ENCODE results near the gene CCDC12. TPM values are rescaled to one million over a fixed set of nuclear protein-coding genes. Genes with fewer than 3 reads are reported as not detected.

CCDC12 gene
- total and polyA plus RNA-seq, 9 of the 15 experiments (the other 6 are each of a cell fraction or from before 2014, with no cell fraction given): 8.9 to 201 (median 86.9) TPM

GRCh38 chr3:46957092-46957820, 19.3 kb downstream of the CCDC12 start:
- Histone ChIP-seq H3K79me2 (ENCODE audit: control insufficient read depth, insufficient read depth, low read length) (peaks cover 98% of the 10 kb centered on the region), H2AFZ (ENCODE audit: low read depth, low read length) (no peak overlapping the region), H3K27me3 (ENCODE audit: control insufficient read depth in 2 of 2, insufficient read depth in 2 of 2, low read length in 2 of 2) (no peaks in the 10 kb centered on the region), H4K20me1 (replicated peaks; ENCODE audit: control insufficient read depth, insufficient read depth, low read length) (peaks cover 84% of the 10 kb centered on the region), H3K9ac (ENCODE audit: insufficient read depth in 1 of 2, low read depth in 2 of 2, low read length in 2 of 2) (no peak overlapping the region), H3K27ac (ENCODE audit: extremely low read depth, low read depth, low read length) (peak overlapping the region; percentile 20; the same call in 1 of the 3 replicates), H3K9me3 (replicated peaks; ENCODE audit: control insufficient read depth, insufficient read depth, low read depth, low read length) (no peaks in the 10 kb centered on the region), H3K4me1 (replicated peaks in 1 of 2; ENCODE audit: control insufficient read depth in 2 of 2, insufficient read depth in 2 of 2, low read length in 2 of 2) (peaks cover 41 to 64% of the 10 kb centered on the region in 2 experiments), H3K4me2 (ENCODE audit: insufficient read depth, low read length) (no peak overlapping the region), H3K9me1 (ENCODE audit: control insufficient read depth, insufficient read depth, low read length) (peaks cover 21% of the 10 kb centered on the region), H3K36me3 (ENCODE audit: control insufficient read depth, insufficient read depth, low read length) (peaks cover 60% of the 10 kb centered on the region; the same call in 2 of the 3 replicates), H3K4me3 (no peak overlapping the region)
- no TSS peak for BruUV-seq (replicated peaks)
- POLR2A ChIA-PET: interaction anchor here (0.6 to 5.7 kb wide), 9 partner anchors 11 to 1576 kb away, joined by 3 to 55 read pairs (median 5); no protein-coding TSS in a partner anchor
- no peak for ATAC-seq
- no peak for FAIRE-seq
- CTCF ChIA-PET (ENCODE audit: low intra/inter-chr PET ratio): no interaction called here
- TF ChIP-seq EZH2 (IDR thresholded peaks at IDR 0.05; ENCODE audit: borderline replicate concordance, low read depth, low read length): no peak
- TF ChIP-seq E2F1 (CRISPR knock-in tag; IDR thresholded peaks at IDR 0.05): no peak
- no peak for TF ChIP-seq ZNF76 (CRISPR knock-in tag; IDR thresholded peaks at IDR 0.05; ENCODE audit: borderline replicate concordance)
- no peak for TF ChIP-seq ZNF133 (CRISPR knock-in tag; IDR thresholded peaks at IDR 0.05)
- TF ChIP-seq ZNF212 (CRISPR knock-in tag; IDR thresholded peaks at IDR 0.05): no peak
- no peak for TF ChIP-seq HNRNPK (IDR thresholded peaks at IDR 0.05; ENCODE audit: low read depth, low read length, poor library complexity, severe bottlenecking)
- no peak for TF ChIP-seq MTA1 (IDR thresholded peaks at IDR 0.05; ENCODE audit: borderline replicate concordance)
- TF ChIP-seq NFE2L1 (tag; IDR thresholded peaks at IDR 0.05; ENCODE audit: borderline replicate concordance, low read depth): no peak
- intact Hi-C loops (cut with micrococcal nuclease): no loop called here
- DNase-seq (ENCODE audit: extremely low read depth in 1 of 4, low spot score in 3 of 4): no peak
- WGBS (ENCODE audit: insufficient coverage, low coverage, missing lambda C conversion rate): 69% methylated on average over 11 of the region's 11 CpGs
- in situ Hi-C loops (cut with MboI): no loop called here
